GM12892 (cell line): ENCODE results near the gene TMEM205.
A peak's percentile ranks its signal among the peaks of the same experiment; 100 is the strongest.
"Not testable (repeated sequence)": the region's sequence is repeated elsewhere in the genome, so short reads cannot be mapped to it uniquely, and the experiment has no call there.

ENCODE experiments used
- DNase-seq: peaks from one replicate; pipeline ENCODE4 v3.0.0; 2011; ENCODE audit not compliant: insufficient read length
- FAIRE-seq: peaks from 2 replicates; lab custom pipeline; 2011; peaks lifted over from hg19 to GRCh38; lab: Jason Lieb, UNC
- POLR2A ChIP-seq: IDR thresholded peaks from 2 replicates; pipeline ENCODE4 v1.6.1; 2011; ENCODE audit warnings: low read depth, low read length, control low read depth
- POLR2AphosphoS5 ChIP-seq: IDR thresholded peaks from 2 replicates; pipeline ENCODE4 v1.6.1; 2011; ENCODE audit warnings: low read depth, low read length, control low read depth
- TAF1 ChIP-seq: IDR thresholded peaks from 2 replicates; pipeline ENCODE4 v1.6.1; 2011; ENCODE audit warnings: low read depth, mild to moderate bottlenecking, control low read depth, low read length, borderline replicate concordance

The TMEM205 gene

DNA sequence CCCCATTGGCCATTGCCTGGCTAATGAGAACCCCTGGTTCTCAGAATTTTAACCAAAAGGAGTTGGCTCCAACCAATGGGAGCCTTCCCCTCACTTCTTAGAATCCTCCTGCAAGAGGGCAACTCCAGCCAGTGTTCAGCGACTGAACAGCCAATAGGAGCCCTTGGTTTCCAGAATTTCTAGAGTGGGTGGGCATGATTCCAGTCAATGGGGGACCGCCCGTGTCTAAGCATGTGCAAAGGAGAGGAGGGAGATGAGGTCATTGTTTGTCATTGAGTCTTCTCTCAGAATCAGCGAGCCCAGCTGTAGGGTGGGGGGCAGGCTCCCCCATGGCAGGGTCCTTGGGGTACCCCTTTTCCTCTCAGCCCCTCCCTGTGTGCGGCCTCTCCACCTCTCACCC, 18.9 kb upstream of the TMEM205 start:
- DNase-seq, result no peak
- no peak for TF ChIP-seq POLR2AphosphoS5
- TF ChIP-seq POLR2A, result no peak
- no peak for TF ChIP-seq TAF1
- no peak for FAIRE-seq

DNA sequence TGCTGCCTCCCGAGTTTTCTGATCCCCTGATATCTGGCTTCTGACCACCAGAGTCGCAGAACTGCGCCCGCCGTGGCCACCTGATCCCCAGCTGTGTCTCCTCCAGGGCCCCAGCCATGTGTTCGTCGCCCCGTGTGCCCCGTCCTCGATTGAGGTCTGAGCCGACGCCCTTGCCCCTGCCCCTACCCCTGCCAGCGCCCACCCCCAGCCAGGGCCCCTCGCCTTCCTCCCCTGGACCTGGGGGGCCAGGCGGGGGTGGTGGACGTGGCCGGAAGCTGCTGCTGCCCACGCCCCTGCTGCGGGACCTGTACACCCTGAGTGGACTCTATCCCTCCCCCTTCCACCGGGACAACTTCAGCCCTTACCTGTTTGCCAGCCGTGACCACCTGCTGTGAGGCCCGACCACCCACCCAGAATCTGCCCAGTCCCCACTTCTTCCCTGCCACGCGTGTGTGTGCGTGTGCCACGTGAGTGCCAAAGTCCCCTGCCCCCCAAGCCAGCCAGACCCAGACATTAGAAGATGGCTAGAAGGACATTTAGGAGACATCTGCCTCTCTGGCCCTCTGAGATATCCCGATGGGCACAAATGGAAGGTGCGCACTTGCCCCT, 18.3 kb upstream of the TMEM205 start:
- no peak for DNase-seq
- FAIRE-seq, result no peak
- TF ChIP-seq POLR2AphosphoS5 (no peak), POLR2A (no peak), TAF1 (no peak)

DNA sequence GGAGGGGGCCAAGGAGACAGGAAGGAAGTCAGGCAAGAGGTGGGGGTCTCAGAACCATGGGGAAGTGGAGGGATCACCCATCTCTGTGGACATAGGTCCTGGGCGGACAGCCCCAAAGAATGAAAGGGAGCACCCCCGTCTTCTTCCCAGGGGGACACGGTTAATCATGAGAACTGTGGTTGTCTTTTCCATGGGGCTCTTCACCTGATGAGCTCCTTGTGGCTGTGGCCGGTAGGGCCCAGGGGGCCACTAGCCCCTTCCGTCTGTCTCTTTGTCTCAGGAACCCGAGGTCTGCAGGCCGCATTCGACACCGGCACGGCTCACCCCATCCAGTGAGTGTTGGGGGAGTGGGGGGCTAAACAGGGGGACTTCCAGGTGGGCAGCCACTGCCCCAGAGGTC, 17.8 kb upstream of the TMEM205 start:
- no peak for FAIRE-seq
- DNase-seq, result no peak
- TF ChIP-seq POLR2A (no peak), TAF1 (no peak), POLR2AphosphoS5 (no peak)

DNA sequence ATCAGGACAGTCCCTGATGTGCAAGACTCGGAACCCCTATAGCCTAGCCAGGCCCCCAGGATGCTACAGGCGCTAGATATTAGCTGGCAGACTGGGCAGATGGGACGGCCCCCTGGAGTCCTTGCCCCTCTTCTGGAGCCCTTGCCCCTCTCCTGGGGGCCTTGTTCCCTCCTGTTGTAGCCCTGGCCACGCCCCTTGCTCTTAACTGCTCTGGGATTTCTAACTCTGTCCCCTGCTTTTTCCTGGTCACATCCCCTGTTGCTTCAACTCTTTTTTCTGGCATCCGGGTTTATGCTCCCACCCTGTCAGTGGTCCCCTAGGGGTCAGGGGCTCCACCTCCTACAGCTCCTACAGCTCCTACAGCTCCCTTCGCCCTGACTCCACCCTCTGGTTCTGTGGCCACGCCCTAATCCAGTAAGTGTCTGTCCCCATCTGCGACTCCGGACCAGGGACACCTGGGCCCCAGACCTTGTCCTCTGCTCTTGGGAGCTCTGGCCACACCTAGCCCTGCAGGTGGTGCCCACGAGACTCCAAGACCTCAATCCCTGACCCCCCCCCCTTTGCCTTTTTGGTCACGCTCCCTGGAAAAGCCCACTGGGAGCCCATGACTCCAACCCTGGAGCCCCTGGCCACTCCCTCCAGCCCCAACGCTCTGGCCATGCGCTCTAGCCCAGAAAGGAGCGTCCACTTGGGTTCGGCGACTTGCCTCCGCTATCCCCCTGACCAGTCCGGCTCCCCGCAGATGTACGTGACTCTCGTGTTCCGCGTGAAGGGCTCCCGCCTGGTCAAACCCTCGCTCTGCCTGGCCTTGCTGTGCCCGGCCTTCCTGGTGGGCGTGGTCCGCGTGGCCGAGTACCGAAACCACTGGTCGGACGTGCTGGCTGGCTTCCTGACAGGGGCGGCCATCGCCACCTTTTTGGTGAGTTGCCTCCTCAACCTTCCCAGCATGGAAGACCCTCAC, 16.0 kb upstream of the TMEM205 start:
- no peak for TF ChIP-seq POLR2AphosphoS5
- TF ChIP-seq POLR2A, result no peak
- FAIRE-seq, result no peak
- no peak for DNase-seq

DNA sequence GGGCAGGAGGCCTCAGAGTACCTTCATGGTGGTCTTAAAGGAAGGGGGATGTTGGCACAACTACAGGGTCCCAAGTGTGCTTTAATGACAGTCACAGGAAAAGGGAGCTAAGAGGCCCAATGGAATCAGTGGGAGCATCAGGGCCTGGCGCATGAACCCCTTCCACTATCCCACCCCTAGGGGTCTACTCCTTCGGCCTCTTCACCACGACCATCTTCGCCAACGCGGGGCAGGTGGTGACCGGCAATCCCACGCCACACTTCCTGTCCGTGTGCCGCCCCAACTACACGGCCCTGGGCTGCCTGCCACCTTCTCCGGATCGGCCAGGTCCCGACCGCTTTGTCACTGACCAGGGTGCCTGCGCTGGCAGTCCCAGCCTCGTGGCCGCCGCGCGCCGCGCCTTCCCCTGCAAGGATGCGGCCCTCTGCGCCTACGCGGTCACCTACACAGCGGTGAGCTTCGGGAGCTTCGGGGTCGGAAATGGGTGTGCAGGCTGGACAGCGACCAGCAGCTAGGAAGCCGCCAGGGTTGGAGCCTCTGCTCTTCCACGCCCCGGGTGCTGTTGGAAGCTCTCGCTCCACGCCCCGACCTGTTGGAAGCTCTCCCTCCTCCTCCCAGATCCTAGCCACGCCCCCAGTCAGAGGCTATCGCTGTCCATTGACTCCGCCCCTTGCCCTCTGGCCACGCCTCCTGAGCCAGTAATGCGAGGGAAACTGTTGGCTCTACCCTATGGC, 15.1 kb upstream of the TMEM205 start:
- no peak for FAIRE-seq
- DNase-seq, result no peak
- TF ChIP-seq POLR2A (no peak), TAF1 (no peak), POLR2AphosphoS5 (no peak)

DNA sequence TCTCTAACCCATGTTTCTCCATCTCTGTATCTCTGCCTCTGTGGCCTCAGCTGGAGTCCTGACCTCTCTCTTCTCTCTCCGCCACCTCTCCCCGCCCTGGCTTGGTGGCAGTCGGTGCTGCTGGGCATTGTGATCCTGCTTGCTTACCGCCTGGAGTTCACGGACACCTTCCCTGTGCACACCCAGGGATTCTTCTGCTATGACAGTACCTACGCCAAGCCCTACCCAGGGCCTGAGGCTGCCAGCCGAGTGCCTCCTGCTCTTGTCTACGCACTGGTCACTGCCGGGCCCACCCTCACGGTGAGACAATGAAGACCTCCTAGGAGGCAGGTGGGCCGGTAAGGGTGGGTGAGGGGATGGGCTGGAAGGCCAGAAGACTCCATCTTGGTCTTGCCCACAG, 13.4 kb upstream of the TMEM205 start:
- DNase-seq, result no peak
- no peak for TF ChIP-seq POLR2A
- no peak for TF ChIP-seq TAF1
- no peak for TF ChIP-seq POLR2AphosphoS5
- no peak for FAIRE-seq

DNA sequence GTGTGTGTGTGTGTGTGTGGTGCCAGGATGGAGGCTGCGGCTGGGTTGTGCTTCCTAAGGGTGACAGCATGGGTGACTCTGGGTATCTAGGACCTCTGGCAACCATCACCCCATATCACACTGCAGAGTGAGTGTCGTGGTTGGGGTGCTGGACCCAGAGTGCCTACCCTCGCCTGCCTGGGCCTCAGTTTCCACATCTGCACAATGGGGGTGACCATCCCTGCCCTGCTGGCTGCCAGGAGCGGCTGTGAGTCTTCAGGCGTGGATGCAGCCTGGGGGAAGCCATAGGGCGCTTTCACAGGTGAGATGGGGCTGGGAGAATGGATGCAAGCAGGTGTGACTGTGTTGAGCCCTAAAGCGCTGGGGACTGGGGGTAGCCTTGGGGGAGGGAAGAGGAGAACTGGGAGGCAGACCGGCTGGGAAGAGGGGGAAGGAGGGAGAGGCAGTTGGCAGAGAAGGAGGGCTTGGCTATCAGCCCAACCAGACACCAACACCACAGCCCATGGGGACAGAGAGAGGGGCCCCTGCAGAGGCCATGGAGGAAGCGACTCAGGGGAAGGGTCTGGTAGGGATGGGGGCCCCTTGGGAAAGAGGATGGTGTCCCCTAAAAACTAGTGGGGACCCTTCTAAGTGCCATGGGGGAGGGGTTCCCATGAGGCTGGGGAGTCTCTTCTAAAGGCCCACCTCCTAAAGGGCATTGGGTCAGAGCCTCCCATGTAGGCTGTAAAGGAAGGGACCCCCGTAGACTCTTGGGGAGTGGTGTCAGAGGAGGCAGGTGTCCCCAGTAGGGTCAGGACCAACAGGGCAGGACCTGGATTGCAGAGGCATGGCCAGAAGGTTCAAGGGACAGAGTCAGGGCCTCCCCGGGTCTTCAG, 10.8 kb upstream of the TMEM205 start:
- TF ChIP-seq TAF1 (no peak), POLR2AphosphoS5 (no peak), POLR2A (no peak)
- DNase-seq, result no peak
- no peak for FAIRE-seq

DNA sequence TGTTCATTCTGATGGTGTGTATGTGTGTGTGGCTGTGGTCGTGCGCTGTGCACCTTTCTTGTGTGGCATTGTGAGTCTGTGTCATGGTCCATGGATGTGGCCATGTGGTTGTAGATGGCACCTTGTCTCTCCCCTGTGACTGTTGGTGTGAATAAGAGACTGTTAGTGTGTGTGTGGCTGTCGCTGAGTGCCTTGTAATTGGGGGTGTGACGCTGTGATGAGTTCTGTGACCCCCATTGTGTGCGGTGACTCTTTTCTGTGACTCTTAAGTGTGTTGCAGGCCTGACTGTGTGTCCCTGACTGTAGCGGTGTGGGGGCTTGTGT, 10.0 kb upstream of the TMEM205 start:
- FAIRE-seq, result peak; percentile 73
- TF ChIP-seq POLR2AphosphoS5 (no peak), TAF1 (no peak), POLR2A (no peak)
- no peak for DNase-seq

DNA sequence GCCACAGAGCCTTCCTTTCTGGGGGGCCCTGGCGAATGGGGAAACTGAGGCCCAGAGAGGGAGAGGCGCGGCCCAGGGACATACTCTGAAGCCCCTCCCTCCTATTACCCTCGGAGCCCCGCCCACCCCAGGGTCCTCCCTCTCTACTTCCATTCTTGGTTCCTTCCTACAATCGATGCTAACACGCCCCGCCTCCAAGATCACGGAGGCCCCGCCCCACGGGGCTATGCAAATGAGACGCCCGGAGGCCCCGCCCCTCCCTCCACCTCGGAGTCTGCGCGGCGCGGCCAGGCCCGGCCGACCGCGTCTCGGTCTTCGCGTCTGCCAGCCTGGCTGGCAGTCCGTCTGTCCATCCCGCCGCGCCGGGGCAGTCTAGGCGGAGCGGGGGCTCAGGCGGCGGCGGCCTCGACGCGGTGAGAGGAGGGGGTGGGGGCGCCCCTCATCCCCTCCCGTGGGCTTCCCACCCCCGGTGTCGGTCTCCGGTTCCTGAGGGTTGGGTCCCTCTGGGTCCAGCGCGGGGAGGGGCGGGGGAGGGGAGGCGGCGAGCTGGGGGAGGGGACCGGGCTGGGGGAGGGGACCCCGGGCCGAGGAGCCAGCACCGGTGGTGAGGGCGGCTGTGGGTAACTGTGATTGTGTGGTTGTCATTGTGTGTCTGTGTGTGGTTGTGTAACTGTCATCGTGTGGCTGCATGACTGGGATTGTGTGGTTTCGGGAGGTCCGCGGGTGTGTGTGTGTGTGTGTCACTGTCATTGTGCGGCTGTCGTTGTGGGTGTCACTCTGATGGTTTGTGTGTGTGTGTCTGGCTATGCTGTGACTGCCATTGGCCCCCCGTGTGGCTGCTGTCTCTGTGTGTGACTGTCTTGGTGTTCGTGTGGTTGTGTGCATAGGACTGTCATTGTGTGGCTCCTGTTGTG, 9.3 kb upstream of the TMEM205 start, which contains the start of gene PLPPR2:
Gene PLPPR2 (plus strand): TSS at position 273 of the 914 bp plus-strand sequence. CDS start 2,242 bp downstream, outside the sequence.
- FAIRE-seq, result peak; percentile 81
- peak; percentile 89 for DNase-seq
- TF ChIP-seq POLR2AphosphoS5 (no peak), POLR2A (no peak), TAF1 (no peak)

DNA sequence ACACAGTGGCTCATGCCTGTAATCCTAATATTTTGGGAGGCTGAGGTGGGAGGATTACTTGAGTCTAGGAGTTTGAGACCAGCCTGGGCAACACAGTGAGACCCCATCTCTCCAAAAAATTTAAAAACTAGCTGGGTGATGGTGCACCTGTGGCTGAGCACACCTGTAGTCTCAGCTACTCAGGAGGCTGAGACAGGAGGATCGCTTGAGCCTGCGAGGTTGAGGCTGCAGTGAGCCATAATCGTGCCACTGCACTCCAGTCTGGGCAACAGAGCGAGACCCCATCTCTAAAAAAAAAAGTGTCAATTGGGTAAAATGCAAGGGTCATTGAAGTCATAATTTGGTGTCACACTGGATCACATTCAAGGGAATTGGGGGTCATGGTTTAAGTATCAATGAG, 8.0 kb upstream of the TMEM205 start:
- not testable (repeated sequence) for FAIRE-seq

More for the DNA sequence above, 8.0 kb upstream of the TMEM205 start:
- DNase-seq, result not testable (repeated sequence)
